Measurements from ENCODE around the gene CFAP46. TPM values are rescaled to one million over a fixed set of nuclear protein-coding genes. Genes with fewer than 3 reads are reported as not detected.

The CFAP46 gene
- total RNA-seq, 1 experiment from 2014 or later: not detected

GRCh38 chr10:132878091-132878729 is 64.2 kb downstream of the CFAP46 start:
- Mint-ChIP-seq H3K4me1 (ENCODE audit: low read depth, unreplicated experiment) (no peaks in the 10 kb centered on the region), H3K9me3 (ENCODE audit: low read depth, unreplicated experiment) (no peaks in the 10 kb centered on the region), H3K4me3 (ENCODE audit: low read depth, unreplicated experiment) (no peak overlapping the region), H3K36me3 (ENCODE audit: insufficient read depth, unreplicated experiment) (no peaks in the 10 kb centered on the region), H3K27ac (ENCODE audit: unreplicated experiment) (no peak overlapping the region), H3K27me3 (ENCODE audit: unreplicated experiment) (peaks cover 76% of the 10 kb centered on the region)
- intact Hi-C loops (cut with micrococcal nuclease; ENCODE audit: unreplicated experiment): no loop called here
- no peak for DNase-seq
- TF ChIP-seq, protein P1, sequence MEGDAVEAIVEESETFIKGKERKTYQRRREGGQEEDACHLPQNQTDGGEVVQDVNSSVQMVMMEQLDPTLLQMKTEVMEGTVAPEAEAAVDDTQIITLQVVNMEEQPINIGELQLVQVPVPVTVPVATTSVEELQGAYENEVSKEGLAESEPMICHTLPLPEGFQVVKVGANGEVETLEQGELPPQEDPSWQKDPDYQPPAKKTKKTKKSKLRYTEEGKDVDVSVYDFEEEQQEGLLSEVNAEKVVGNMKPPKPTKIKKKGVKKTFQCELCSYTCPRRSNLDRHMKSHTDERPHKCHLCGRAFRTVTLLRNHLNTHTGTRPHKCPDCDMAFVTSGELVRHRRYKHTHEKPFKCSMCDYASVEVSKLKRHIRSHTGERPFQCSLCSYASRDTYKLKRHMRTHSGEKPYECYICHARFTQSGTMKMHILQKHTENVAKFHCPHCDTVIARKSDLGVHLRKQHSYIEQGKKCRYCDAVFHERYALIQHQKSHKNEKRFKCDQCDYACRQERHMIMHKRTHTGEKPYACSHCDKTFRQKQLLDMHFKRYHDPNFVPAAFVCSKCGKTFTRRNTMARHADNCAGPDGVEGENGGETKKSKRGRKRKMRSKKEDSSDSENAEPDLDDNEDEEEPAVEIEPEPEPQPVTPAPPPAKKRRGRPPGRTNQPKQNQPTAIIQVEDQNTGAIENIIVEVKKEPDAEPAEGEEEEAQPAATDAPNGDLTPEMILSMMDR (IDR thresholded peaks at IDR 0.05; ENCODE audit: unreplicated experiment): no peak
- no TSS peak for BruUV-seq (replicated peaks)
- CTCF ChIA-PET: no interaction called here

- DNase-seq: no peak
- Mint-ChIP-seq H3K9me3 (ENCODE audit: low read depth, unreplicated experiment) (no peaks in the 10 kb centered on the region), H3K27ac (ENCODE audit: unreplicated experiment) (no peak overlapping the region), H3K4me1 (ENCODE audit: low read depth, unreplicated experiment) (no peaks in the 10 kb centered on the region), H3K36me3 (ENCODE audit: insufficient read depth, unreplicated experiment) (no peaks in the 10 kb centered on the region), H3K4me3 (ENCODE audit: low read depth, unreplicated experiment) (no peak overlapping the region), H3K27me3 (ENCODE audit: unreplicated experiment) (peaks cover 71% of the 10 kb centered on the region)
- CTCF ChIA-PET: no interaction called here
- BruUV-seq (replicated peaks): no TSS peak
- intact Hi-C loops (cut with micrococcal nuclease; ENCODE audit: unreplicated experiment): no loop called here
- TF ChIP-seq, protein P1 (IDR thresholded peaks at IDR 0.05; ENCODE audit: unreplicated experiment): no peak
These were observed 64.9 kb downstream of the CFAP46 start for GRCh38 chr10:132877473-132877872.

- no peak for DNase-seq
- Mint-ChIP-seq H3K36me3 (ENCODE audit: insufficient read depth, unreplicated experiment) (no peaks in the 10 kb centered on the region), H3K9me3 (ENCODE audit: low read depth, unreplicated experiment) (no peaks in the 10 kb centered on the region), H3K4me3 (ENCODE audit: low read depth, unreplicated experiment) (no peak overlapping the region), H3K27me3 (ENCODE audit: unreplicated experiment) (peaks cover 67% of the 10 kb centered on the region), H3K4me1 (ENCODE audit: low read depth, unreplicated experiment) (no peaks in the 10 kb centered on the region), H3K27ac (ENCODE audit: unreplicated experiment) (no peak overlapping the region)
- no TSS peak for BruUV-seq (replicated peaks)
- TF ChIP-seq, protein P1 (IDR thresholded peaks at IDR 0.05; ENCODE audit: unreplicated experiment): no peak
- CTCF ChIA-PET: no interaction called here
- intact Hi-C loops (cut with micrococcal nuclease; ENCODE audit: unreplicated experiment): no loop called here
These were observed 65.4 kb downstream of the CFAP46 start for GRCh38 chr10:132876993-132877431.

DNA sequence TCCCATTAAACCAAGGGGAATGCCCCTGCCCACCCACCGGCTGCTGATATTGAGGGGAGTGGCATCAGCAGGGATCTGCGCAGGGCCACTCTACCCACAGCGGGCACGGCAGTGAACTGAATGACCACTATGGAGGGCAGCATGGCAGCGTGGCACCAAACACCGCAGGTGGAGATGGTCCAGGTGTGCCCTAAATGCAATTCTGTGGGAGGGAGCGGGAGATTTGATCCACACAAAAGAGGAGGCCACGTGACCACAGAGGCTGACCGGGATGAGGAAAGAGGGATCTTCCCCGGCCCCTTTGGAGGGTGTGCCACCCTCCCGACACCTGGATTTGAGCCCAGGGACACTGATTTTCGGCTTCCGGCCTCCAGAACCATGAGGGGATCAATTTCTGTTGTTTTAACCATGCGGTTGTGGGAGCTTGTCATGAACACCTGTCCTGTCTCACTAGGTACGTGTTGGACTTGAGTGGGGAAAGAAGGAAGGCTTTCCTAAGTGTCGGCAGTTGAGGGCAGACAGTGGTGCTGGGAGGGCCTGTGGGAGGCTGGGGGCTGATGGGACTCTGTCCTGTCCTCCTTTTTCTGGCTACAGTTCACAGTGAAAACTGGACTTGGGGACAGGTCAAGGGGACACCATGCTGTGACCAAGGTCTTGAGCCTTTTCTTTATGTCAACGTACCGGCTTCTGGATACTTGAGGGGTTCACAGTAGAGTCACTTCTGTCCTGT is 66.1 kb downstream of the CFAP46 start:
- peaks cover 68% of the 10 kb centered on the region for H3K27me3 Mint-ChIP-seq (ENCODE audit: unreplicated experiment)
- intact Hi-C loops (cut with micrococcal nuclease; ENCODE audit: unreplicated experiment): no loop called here
- TF ChIP-seq, protein P1 (IDR thresholded peaks at IDR 0.05; ENCODE audit: unreplicated experiment): no peak
- no peaks in the 10 kb centered on the region for H3K36me3 Mint-ChIP-seq (ENCODE audit: insufficient read depth, unreplicated experiment)
- H3K9me3 Mint-ChIP-seq (ENCODE audit: low read depth, unreplicated experiment): no peaks in the 10 kb centered on the region
- DNase-seq: no peak
- H3K4me3 Mint-ChIP-seq (ENCODE audit: low read depth, unreplicated experiment): no peak overlapping the region
- H3K4me1 Mint-ChIP-seq (ENCODE audit: low read depth, unreplicated experiment): no peaks in the 10 kb centered on the region
- no TSS peak for BruUV-seq (replicated peaks)
- no peak overlapping the region for H3K27ac Mint-ChIP-seq (ENCODE audit: unreplicated experiment)
- CTCF ChIA-PET: no interaction called here

Measured in Calu3 (cell line).